Measurements from ENCODE around the gene LRIG1.

Gene LRIG1

DNA sequence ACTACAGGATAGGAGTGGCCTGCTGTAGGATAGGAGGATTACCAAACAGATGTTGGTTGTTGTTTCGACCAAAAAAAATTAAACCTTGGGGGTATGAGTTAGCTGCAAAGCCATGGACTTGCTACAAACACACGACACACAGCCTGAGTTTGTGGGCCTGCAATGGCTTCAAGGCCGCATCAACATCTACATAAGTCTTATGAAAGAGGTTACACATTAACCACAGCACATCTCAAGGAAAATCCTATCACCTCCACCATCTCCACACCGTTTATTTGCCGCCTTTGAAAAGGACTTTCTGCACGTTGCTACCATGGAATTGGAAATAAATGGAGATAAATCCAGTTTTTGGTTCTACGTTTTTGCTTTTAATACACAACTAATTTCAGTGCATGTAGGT is 23.0 kb downstream of the LRIG1 start:
- DNase-seq (ENCODE audit: low read depth in 1 of 2, low spot score in 1 of 2) = no peak
- H3K27ac ChIP-seq (replicated peaks) = no peak overlapping the region
- H3K27me3 ChIP-seq (ENCODE audit: insufficient read depth, poor library complexity, severe bottlenecking) = peaks cover 12% of the 10 kb centered on the region
- TF ChIP-seq, protein P1, sequence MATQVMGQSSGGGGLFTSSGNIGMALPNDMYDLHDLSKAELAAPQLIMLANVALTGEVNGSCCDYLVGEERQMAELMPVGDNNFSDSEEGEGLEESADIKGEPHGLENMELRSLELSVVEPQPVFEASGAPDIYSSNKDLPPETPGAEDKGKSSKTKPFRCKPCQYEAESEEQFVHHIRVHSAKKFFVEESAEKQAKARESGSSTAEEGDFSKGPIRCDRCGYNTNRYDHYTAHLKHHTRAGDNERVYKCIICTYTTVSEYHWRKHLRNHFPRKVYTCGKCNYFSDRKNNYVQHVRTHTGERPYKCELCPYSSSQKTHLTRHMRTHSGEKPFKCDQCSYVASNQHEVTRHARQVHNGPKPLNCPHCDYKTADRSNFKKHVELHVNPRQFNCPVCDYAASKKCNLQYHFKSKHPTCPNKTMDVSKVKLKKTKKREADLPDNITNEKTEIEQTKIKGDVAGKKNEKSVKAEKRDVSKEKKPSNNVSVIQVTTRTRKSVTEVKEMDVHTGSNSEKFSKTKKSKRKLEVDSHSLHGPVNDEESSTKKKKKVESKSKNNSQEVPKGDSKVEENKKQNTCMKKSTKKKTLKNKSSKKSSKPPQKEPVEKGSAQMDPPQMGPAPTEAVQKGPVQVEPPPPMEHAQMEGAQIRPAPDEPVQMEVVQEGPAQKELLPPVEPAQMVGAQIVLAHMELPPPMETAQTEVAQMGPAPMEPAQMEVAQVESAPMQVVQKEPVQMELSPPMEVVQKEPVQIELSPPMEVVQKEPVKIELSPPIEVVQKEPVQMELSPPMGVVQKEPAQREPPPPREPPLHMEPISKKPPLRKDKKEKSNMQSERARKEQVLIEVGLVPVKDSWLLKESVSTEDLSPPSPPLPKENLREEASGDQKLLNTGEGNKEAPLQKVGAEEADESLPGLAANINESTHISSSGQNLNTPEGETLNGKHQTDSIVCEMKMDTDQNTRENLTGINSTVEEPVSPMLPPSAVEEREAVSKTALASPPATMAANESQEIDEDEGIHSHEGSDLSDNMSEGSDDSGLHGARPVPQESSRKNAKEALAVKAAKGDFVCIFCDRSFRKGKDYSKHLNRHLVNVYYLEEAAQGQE (IDR thresholded peaks at IDR 0.05; ENCODE audit: insufficient replicate concordance, low read depth) = no peak
- TF ChIP-seq GABPA (IDR thresholded peaks at IDR 0.05; ENCODE audit: low read depth) (no peak), SPI1 (IDR thresholded peaks at IDR 0.05; ENCODE audit: borderline replicate concordance, low read depth) (no peak), POLR2AphosphoS5 (IDR thresholded peaks at IDR 0.05; ENCODE audit: low read depth) (no peak)
- TF ChIP-seq, protein P2, sequence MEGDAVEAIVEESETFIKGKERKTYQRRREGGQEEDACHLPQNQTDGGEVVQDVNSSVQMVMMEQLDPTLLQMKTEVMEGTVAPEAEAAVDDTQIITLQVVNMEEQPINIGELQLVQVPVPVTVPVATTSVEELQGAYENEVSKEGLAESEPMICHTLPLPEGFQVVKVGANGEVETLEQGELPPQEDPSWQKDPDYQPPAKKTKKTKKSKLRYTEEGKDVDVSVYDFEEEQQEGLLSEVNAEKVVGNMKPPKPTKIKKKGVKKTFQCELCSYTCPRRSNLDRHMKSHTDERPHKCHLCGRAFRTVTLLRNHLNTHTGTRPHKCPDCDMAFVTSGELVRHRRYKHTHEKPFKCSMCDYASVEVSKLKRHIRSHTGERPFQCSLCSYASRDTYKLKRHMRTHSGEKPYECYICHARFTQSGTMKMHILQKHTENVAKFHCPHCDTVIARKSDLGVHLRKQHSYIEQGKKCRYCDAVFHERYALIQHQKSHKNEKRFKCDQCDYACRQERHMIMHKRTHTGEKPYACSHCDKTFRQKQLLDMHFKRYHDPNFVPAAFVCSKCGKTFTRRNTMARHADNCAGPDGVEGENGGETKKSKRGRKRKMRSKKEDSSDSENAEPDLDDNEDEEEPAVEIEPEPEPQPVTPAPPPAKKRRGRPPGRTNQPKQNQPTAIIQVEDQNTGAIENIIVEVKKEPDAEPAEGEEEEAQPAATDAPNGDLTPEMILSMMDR (IDR thresholded peaks at IDR 0.05; ENCODE audit: insufficient read depth, low read length) = no peak
- no peak overlapping the region for H3K4me3 ChIP-seq (replicated peaks; ENCODE audit: insufficient read depth, low read length)

DNA sequence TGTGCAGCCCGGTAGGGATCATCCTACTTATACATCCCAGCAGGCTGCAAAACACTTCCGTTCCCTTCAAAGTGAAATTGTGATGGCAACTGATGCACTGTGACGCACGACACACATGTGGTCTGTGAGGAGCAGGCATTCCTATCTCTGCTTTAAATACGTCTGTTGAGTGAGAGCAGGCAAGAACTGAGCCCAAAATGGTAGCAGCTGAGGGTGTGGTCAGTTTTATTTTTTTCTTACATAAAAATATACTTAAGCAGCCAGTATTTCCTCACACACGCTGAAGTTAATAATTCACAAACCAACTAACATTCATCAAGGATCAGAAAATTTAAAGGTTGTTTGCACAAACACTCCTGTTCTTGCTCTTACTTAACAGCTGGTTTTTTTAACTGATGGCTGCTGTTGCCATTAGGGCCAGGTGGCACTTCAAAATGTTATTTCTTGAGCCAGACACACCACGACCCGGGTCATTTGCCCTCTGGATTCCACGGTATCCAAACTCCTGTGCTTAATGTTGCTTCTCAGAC is 23.9 kb downstream of the LRIG1 start:
- TF ChIP-seq, protein P2 (IDR thresholded peaks at IDR 0.05; ENCODE audit: insufficient read depth, low read length) = no peak
- TF ChIP-seq POLR2AphosphoS5 (IDR thresholded peaks at IDR 0.05; ENCODE audit: low read depth) = no peak
- no peak for TF ChIP-seq SPI1 (IDR thresholded peaks at IDR 0.05; ENCODE audit: borderline replicate concordance, low read depth)
- TF ChIP-seq GABPA (IDR thresholded peaks at IDR 0.05; ENCODE audit: low read depth) = no peak
- TF ChIP-seq, protein P1 (IDR thresholded peaks at IDR 0.05; ENCODE audit: insufficient replicate concordance, low read depth) = no peak
- Histone ChIP-seq H3K27ac (replicated peaks) (no peak overlapping the region), H3K4me3 (replicated peaks; ENCODE audit: insufficient read depth, low read length) (no peak overlapping the region), H3K27me3 (ENCODE audit: insufficient read depth, poor library complexity, severe bottlenecking) (peaks cover 12% of the 10 kb centered on the region)
- DNase-seq (ENCODE audit: low read depth in 1 of 2, low spot score in 1 of 2) = no peak

DNA sequence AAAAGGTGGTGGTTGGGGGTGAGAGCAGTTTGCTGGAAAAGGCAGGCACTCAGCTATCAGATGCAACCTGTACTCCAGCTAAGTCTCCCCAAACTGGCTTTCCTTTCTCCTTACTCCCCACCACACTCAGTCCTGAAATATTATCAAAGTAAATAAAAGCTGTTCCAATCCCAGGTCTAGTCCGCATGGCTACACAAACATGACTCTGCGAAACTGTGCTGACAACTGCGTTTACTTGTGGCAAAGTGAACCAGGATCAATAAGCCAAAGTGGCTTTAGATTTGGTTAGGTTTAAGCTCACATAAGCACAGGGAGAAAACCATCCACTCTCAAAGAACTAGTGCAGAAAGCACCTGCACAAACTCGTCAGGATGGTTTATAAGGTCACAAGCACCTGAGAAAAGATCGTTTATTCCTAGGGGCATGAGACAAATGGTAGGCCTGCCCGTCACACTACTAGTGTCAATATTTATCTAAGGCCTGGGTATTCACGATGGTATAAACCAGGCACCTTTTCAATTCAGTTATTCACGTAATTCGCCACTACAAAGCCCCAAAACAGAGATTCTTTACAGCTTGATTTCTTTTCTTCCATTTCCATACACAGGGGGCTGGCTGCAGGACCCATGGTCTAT is 25.3 kb downstream of the LRIG1 start:
- no peak overlapping the region for H3K27ac ChIP-seq (replicated peaks)
- H3K4me3 ChIP-seq (replicated peaks; ENCODE audit: insufficient read depth, low read length) = no peak overlapping the region
- TF ChIP-seq GABPA (IDR thresholded peaks at IDR 0.05; ENCODE audit: low read depth) = no peak
- TF ChIP-seq POLR2AphosphoS5 (IDR thresholded peaks at IDR 0.05; ENCODE audit: low read depth) = no peak
- TF ChIP-seq, protein P2 (IDR thresholded peaks at IDR 0.05; ENCODE audit: insufficient read depth, low read length) = no peak
- TF ChIP-seq, protein P1 (IDR thresholded peaks at IDR 0.05; ENCODE audit: insufficient replicate concordance, low read depth) = no peak
- DNase-seq (ENCODE audit: low read depth in 1 of 2, low spot score in 1 of 2) = no peak
- H3K27me3 ChIP-seq (ENCODE audit: insufficient read depth, poor library complexity, severe bottlenecking) = peaks cover 5% of the 10 kb centered on the region
